ENCODE data around the gene CSNK1E. TPM values are rescaled to one million over a fixed set of nuclear protein-coding genes. Genes with fewer than 3 reads are reported as not detected.

The CSNK1E gene
- total RNA-seq, 1 donor from 2014 or later, result 402 TPM

DNA sequence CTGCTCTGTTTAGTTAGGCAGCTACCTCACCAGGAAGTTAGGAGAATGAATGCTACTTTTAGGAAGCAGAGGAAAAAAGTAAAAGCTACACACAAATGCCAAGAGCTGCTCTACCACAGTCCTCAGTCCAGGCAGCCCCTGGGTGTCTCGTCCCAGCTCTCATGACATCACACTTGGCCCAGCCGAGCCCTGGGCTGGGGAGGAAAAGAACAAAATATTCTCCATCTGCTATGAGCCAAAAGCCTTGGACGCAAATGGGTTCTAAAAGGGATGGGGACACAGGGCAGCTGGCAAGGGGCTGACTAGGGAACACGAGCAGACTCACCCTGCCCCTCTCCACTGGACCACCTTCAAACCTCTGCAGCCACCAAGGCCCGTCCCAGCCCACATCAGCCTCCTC is 70.5 kb downstream of the CSNK1E start:
- DNase-seq, result no peak
- Mint-ChIP-seq H3K27ac (ENCODE audit: unreplicated experiment) (peak overlapping the region; percentile 20), H3K36me3 (ENCODE audit: unreplicated experiment) (peaks cover 11% of the 10 kb centered on the region), H3K9me3 (ENCODE audit: unreplicated experiment) (peaks cover 6% of the 10 kb centered on the region), H3K4me3 (ENCODE audit: unreplicated experiment) (no peak overlapping the region), H3K4me1 (ENCODE audit: low read depth, unreplicated experiment) (peaks cover 14% of the 10 kb centered on the region), H3K27me3 (ENCODE audit: unreplicated experiment) (peaks cover 7% of the 10 kb centered on the region)
- no peak for TF ChIP-seq CTCF (IDR thresholded peaks at IDR 0.05; ENCODE audit: partially characterized antibody, unreplicated experiment)

GRCh38 chr22:38246046-38246658 is 71.1 kb downstream of the CSNK1E start:
- DNase-seq, result no peak
- Mint-ChIP-seq H3K4me3 (ENCODE audit: unreplicated experiment) (no peak overlapping the region), H3K4me1 (ENCODE audit: low read depth, unreplicated experiment) (peaks cover 14% of the 10 kb centered on the region), H3K27ac (ENCODE audit: unreplicated experiment) (no peak overlapping the region), H3K27me3 (ENCODE audit: unreplicated experiment) (peaks cover 7% of the 10 kb centered on the region), H3K9me3 (ENCODE audit: unreplicated experiment) (peaks cover 6% of the 10 kb centered on the region), H3K36me3 (ENCODE audit: unreplicated experiment) (peaks cover 11% of the 10 kb centered on the region)
- no peak for TF ChIP-seq CTCF (IDR thresholded peaks at IDR 0.05; ENCODE audit: partially characterized antibody, unreplicated experiment)

DNA sequence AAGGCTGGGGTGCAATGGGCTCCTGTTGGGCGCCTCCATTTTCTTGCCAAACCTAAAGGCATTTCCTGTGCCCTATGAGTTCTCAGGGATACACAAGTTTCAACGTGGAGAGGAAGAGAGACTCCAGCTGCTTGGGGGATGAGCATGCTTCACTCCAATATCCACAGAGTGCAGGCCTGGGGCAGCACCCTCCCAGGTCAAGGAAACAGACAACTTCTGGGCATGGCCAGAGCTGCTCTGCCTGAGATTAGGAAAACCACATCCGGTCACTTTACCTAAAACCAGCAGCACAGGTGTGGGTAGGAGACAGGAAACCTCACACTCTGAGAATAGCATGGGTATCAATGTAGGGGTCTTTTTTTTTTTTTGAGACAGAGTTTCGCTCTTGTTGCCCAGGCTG is 73.1 kb downstream of the CSNK1E start:
- H3K27ac Mint-ChIP-seq (ENCODE audit: unreplicated experiment), result no peak overlapping the region
- no peak for DNase-seq
- no peak overlapping the region for H3K4me3 Mint-ChIP-seq (ENCODE audit: unreplicated experiment)
- peaks cover 4% of the 10 kb centered on the region for H3K36me3 Mint-ChIP-seq (ENCODE audit: unreplicated experiment)
- TF ChIP-seq CTCF (IDR thresholded peaks at IDR 0.05; ENCODE audit: partially characterized antibody, unreplicated experiment), result no peak
- peaks cover 7% of the 10 kb centered on the region for H3K27me3 Mint-ChIP-seq (ENCODE audit: unreplicated experiment)
- H3K9me3 Mint-ChIP-seq (ENCODE audit: unreplicated experiment), result peaks cover 7% of the 10 kb centered on the region
- H3K4me1 Mint-ChIP-seq (ENCODE audit: low read depth, unreplicated experiment), result peaks cover 26% of the 10 kb centered on the region

DNA sequence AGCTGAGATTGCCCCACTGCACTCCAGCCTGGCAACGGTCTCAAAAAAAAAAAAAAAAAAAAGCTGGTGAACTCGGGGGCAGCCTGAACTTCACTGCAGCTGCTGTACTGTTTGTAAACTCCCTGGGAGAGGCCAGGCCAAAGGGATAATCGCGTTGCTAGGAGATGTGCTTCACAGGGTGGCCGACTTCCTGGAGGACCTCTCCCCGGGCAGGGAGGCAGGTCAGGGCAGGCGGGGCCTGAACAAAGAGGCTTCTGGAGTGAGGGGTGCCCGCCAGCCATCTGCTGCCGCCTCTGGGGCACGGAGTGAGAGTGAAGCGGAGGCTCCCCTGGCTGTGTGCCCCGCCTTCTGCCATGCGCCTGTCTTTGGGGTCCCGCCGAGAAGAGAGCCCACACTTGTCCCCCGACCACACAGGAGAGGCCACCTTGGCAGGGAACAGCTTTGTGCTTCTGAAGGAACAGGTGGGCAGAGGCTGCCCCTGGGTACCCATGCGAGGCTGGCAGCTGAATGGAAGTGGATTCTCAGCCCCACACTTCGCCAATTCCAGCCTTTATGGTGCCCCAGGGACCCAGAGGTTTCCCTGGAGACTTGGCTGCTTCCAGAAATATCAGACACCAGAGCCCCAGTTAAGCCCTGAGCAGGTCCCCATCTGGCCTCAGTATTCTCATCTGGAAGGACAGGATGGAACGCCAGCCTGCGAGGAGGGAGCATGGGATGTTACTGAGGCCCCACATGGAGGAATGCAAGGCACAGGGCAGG is 74.0 kb downstream of the CSNK1E start:
- H3K4me3 Mint-ChIP-seq (ENCODE audit: unreplicated experiment), result no peak overlapping the region

More for the DNA sequence above, 74.0 kb downstream of the CSNK1E start:
- peaks cover 5% of the 10 kb centered on the region for H3K27me3 Mint-ChIP-seq (ENCODE audit: unreplicated experiment)
- TF ChIP-seq CTCF (IDR thresholded peaks at IDR 0.05; ENCODE audit: partially characterized antibody, unreplicated experiment), result no peak
- H3K27ac Mint-ChIP-seq (ENCODE audit: unreplicated experiment), result no peak overlapping the region
- no peak for DNase-seq
- peaks cover 25% of the 10 kb centered on the region for H3K4me1 Mint-ChIP-seq (ENCODE audit: low read depth, unreplicated experiment)
- H3K36me3 Mint-ChIP-seq (ENCODE audit: unreplicated experiment), result no peaks in the 10 kb centered on the region
- peaks cover 6% of the 10 kb centered on the region for H3K9me3 Mint-ChIP-seq (ENCODE audit: unreplicated experiment)

All from glutamatergic neuron (in vitro differentiated cells).